ENCODE measurements around the gene APP.

Gene APP

DNA sequence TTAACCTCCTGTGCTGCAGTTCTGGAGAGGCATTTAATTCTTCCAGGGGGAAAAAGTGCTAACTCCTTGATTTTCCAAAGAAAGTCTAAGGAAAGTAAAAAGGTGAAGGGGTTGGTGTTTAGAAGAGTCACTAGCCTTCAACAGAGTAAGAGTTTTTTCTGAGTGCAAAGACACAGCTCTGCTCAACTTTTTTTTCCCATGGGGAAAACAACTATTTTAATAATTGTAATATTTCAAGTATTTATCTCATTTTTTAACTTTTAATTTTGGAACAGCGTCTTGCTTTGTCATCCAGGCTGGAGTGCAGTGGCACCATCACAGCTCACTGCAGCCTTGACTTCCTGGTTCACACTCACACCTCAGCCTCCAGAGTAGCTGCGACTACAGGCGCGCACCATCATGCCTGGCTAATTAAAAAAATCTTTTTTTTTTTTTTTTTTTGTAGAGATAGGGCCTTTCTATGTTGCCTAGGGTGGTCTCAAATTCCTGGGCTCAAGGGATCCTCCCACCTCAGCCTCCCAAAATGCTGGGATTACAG is 202.6 kb downstream of the APP start:
- no peak for DNase-seq

DNA sequence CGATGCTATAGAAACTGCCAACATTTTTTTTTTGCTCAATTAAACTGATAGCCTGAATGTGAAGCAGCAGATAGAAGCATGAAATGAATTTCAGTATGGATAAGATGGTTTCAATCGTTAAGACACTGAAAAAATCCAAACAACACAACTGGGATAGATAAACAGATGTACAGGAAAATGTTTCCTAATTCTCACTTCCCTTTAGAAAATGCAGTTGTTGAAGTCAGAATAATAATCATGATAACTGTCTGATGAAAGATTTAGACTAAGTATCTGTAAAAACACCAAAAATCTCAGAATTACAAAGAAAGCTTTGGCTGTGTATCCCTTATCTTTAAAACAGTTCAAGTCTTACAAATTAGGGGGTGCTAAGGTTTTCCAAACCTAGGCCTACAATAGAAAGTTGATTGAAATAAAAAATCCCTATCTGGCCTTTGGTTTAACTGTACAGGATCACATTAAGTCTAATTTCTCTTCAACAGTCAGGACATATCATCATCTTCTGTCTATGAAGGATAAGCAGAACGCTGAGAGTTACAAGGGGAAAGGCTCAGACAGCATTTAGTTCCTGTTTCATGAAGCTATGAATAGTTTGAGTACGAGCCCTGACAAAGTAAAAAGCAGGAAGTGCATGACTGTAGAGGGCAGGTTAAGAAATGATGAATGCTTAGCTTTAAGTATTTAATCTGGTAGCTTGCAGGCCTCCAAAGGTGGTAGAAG is 203.2 kb downstream of the APP start:
- DNase-seq, result no peak

DNA sequence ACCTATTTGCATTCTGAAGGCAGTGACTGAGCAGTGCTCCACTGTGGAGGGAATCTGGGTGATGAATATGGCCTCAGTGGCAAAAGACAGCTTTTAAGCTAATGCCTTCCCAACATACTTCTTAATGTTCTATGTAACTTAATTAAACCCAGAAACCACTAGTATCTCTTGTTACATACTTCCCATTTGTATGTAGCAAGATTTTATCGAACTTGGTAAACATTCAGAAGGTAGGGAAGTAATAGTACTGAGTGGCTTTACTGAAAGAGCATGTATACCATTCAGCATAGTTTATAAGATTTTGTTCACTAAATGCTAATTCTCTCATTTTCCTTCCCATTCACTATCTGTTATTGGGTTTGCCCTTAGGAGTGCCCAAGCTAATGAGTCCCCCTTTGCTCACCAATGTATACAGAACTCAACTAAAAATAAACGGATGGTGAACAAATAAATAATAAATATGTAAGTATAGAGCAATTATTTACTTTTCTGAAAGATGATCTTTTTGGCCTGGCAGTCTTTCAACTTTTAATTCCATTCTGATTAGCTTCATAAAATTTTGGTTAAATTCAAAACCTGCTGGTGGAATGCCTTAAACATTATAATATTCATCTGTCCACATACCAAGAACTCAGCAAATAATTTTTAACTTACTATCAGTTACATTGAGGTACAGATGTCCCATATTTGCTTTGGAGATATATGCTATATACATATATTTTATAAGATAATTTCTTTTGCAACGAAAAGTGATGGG is 204.4 kb downstream of the APP start:
- no peak for DNase-seq

DNA sequence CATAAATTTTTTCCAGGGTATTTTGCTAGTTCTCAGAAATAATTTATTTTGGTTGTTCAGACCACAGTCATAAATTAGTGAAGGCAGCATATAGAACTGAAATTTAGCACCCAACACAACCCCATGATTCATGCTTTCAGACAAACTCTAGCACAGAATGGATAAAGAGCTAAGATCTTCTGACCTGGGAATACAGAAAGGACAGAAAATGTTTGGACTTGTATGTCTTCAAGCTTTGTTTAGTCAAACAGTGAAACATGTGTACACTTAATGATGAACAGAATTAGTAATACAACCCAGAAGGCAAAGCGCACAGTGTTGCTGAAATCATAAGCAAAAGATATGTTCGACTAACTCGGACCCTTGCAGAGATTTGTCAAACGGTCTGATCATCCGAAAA is 205.6 kb downstream of the APP start:
- DNase-seq, result no peak

DNA sequence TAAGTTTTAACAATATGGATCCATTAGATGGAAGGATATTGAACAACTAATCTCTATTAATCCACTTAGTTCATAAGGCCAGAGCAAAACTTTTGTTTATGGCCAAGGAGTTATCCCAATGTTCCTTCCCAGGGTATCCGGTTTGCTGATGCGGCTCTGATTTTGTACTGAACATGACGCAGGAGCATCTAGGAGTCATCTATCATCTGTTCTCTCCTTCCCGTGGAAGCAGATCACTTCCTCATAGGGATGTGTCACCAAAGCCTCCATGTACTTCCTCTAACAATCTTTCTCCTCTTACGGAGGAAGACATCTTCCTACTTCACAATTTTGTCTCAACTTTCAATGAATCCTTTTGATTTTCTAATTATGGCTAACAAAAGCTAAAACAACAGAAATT is 206.6 kb downstream of the APP start:
- no peak for DNase-seq

DNA sequence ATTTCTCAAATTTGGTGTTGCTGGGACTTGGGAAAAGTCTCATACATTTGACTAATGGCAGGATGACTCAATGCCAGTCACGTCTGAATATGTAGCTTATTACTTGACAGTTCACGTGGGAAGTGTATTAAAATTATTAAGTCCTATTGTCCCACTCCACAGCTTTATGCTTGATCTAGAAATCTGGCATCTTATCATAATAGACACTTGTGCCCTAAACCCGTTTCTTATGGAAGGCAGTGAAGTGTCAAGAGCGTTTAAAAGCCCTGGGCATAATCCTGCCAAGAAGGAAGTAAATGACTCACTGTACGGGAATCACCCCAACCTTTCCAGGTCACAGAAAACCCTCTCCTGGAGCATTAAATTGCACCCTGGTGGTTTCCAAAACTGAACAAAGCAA is 207.4 kb downstream of the APP start:
- DNase-seq, result no peak

DNA sequence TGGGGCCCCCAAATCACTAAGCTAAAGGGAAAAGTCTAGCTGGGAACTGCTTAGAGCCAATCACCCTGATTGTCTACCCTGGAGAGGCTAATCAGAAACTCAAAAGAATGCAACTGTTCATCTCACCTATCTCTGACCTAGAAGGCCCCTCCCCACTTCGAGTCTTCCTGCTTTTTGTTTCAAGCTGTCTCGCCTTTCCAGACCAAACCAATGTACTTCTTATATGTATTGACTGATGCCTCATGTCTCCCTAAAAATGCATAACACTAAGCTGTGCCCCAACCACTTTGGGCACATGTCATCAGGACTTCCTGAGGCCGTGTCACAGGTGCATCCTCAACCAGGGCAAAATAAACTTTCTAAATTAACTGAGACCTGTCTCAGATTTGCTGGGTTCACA is 209.5 kb downstream of the APP start:
- no peak for DNase-seq

DNA sequence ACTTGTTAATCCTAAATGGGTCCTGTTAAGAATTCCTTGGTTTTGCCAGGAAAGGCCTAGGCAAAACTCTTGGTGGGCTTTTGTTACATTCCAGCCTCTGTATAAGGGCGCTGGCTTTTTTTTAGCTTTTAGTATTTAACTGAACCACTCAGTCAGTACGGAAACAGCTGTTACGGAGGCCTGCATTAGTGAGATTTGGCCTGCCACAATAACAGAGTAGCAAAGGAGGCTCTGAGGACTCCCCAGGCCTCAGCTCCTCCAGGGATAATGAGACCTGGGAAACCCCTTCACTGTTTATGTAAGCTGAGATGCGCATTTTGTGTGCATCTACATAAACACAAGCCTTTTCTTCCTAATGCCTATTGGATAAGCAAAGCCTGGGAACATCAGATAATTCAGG is 210.2 kb downstream of the APP start:
- no peak for DNase-seq

DNA sequence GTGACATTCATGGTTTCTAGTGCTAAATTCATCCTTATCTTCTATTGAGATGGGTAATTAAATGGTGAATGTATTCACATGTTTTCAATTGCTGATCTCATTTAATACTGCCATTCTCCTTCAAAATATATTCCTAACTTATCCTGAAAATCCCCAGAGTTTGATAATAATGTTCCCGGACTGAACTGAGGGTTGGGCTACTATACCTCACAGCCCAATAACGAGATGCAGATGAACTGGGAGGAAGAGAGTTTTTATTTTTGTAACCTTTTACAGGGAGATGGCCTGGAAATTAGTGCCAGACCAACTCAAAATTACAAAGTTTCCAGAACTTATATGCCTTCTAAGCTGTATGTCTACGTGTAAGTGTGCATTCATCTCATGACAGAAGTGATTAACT is 210.8 kb downstream of the APP start:
- DNase-seq, result no peak

DNA sequence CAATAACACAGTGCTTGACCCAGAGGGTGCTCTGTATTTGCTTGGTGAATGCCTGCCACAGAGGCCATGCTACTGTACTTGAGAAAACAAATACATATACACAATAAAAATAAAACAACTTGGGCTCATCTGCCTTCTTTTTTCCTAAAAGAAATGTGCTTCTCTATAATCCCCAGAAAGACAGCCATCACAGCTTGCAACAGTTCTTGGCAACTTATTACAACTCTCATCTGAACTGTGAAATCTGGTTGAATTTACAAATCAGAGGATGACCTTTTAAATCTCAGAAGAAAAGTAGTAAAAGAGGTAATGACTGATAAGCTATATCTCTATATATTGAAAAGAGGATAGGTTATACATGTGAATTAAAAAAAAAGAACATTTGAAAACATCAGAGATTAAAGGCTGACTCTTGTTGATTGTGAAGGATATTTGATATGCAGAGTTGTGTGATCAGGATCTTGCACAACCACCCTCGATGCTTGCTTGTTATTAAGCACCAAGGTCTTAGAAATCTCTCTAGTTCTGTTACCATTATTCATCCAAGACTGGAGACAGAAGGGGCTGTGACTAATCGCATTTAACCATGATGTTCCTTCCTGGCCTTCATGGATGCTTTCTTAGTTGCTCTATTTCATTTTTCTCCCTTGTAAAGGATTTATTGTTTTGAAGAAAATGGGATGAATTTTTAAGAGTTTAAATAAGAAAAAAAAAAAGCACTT is 213.4 kb downstream of the APP start:
- DNase-seq, result no peak

DNA sequence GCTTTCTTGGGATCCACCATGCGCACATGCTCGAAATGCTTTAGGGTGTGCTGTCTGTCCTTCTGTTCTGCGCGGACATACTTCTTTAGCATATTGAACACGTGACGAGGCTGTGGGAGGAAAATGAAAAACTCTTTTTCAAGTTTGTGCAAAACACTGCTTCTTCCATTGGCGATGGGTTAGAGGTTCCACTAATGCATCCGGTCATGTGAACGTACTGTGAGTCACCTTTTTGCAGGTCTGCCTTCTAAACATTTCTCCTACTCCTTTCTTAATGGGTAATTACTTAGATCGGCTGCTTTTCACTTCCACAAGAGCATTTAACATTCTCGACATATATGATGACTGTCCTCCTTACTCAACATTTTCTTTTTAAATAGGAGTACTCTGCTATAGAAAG is 214.9 kb downstream of the APP start:
- DNase-seq, result no peak

DNA sequence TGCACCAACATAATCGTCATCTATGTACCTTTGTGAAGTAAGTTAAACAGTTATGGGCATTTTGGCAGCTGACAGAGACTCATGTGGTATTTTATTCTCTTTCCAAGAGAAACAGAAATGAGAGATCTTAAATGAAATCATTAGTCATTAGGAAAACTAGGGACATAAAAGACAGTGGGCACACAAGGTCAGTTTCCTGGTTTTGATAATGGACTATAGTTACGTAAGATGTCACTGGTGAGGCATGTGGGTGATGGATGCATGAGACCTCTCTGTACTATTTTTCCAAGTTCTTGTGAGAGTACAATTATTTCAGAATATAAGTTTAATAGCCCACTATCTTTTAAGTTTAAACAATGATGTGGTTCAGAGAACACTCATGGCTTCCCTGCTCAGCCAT is 216.9 kb downstream of the APP start:
- no peak for DNase-seq

DNA sequence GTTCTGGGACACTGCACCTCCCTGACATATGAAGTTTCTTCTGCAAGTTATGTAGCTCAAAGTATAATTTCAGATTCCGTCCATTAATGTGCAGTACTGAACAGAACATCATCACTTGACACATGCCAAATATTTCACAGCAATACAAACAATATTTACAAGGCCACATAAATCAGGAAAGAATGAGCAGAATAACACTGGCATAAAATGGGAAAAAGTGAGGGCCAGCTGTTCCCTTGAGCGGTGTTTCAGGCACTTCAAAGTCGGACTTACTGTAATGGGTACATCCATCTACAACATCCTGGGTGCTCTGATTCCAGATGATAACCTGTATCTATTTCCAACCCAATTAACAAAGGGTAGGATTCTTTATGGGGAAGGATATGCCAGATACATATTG is 217.4 kb downstream of the APP start:
- DNase-seq, result no peak

DNA sequence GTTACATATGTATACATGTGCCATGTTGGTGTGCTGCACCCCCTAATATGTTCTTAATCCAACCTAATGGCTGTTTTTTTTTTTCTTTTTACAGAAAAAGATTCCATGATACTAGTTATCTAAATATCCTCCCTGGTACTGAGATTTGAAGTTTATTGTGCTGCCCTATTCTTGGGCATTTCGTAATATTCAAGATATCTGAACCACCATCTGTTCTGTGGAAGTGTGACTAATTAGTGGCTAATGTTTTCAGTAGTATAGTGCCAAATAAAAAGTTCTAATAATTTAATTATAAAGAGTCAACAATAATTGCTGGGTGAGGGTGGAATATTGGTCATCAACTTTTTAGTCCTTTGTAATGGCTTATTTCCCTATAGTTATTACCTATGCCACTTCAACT is 218.3 kb downstream of the APP start:
- DNase-seq, result no peak

DNA sequence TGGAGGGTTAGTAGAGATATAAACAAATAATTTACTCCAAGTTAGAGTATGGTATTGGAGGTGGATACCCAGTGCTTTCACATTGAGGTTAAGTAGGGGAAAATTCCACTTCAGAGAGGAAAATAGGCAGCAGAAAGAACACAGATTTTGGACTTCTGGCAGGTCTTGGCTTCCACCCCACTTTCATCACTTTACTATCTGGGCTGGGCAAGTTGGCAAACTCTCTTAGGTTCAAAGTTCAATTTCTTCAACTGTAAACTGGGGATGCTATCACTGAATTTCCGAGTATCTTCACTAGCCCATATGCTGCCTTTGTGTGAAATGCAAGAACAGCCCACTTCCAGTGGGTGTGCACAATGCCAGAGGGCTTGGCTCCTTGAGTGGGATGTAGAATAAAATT is 220.9 kb downstream of the APP start:
- no peak for DNase-seq

DNA sequence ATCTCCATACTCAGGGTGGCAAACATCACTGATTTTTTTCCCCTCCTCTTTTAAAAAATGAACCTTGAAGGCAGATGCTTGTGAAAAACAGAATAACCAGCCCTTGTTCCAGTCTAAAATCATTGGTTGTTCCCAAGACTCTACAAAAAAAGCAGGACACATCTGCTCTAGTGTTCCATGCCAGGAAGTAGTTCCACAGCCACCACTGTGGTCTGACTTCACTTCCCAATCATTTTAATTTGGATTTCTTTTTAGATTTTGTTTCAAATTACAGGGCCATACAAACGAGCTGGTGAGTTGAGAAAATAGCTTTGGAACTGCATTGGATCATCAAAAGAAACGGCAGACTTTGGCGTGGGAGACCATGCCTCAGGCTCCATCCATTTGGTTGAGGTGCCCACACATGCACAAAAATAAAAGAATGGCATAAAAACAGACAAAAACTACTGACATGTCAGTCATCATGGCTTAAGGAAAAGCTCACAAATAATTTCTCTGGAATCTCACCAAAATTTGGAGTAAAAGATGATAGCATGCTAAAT is 225.8 kb downstream of the APP start:
- no peak for DNase-seq

DNA sequence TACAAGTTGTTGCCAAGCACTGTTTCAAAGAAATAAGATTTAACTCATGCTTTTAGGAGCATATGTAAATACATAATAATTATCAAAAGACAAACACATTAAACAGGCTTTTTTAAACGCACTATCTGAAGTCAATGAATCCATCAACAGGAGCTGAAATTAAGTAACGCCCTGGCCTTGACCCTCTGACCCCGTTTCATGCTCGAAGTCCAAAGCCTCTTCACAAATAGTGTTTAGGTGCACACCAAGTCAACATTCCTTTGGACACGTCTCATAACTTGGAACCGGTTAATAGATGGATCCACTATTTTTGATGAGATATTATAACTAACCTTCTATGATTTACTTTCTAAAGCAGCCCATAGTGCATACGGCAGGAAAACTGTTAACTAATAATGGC is 226.5 kb downstream of the APP start:
- no peak for DNase-seq

DNA sequence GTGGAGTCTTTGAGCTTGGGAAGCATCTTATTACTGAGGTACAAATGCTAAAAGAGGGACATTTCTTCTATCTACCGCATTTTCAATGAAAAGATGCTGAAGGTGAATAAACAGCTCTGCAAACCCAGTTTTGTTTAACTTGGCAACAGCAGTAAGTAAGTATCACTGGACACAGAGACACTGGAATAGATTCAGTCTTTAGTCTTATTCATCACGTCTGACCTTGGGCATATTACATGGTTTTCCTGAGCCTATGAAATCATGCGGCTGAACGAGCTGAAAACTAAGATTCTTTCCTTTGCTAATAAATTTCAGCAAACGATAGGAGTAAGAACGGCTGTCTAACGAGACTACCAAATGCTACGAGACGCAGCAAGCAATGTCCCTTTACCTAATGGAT is 228.4 kb downstream of the APP start:
- no peak for DNase-seq

DNA sequence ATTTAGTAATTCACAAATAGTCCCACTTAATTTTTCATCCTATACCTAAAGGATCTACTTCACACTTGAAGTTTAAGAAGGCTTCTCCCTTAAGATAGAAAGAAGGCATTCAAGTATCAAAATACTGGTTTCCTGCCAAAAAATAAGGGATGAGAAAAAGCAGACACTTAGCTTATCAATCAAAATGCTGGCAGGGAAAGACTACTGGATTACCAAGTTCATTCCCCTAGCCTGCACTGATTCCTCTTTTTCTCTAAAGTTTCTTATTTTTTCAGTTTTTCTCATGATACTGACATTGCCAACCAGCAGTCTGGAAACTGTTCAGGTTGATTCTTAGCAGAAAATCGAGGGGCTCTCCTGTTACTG is 231.2 kb downstream of the APP start:
- DNase-seq, result no peak

DNA sequence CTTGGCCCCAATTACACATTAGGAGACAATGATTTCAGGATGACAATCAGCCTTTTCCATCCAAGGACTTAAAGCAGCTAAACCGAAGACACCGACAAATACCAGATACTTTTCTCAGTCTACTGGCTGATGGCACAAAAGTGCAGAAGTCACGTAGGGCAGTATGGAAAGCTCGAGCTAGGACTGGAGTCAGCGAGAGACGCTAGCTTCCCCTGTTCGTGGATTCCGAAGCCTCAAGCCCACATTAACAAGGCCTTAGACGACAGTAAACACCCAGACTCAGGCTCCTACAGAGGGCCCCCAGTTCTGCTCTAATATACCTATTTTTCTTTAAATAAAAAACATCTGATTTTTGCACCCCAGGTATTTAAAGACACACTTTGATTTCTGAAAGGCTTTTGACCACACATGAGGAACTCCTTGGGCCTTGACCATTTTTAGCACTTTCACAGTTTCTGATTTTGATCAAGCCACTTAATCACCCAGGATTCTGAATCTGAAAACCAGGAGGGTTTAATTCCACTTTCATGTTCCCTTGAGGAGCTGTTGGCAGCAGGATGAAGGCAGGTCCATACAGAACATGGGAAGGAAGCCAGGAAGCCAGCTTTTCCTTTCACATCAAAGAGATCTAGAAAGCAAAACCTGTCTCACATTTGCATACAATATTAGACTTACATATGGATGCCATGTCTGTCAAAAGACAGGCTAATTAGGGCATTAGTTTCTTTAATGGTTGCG is 231.7 kb downstream of the APP start:
- no peak for DNase-seq

DNA sequence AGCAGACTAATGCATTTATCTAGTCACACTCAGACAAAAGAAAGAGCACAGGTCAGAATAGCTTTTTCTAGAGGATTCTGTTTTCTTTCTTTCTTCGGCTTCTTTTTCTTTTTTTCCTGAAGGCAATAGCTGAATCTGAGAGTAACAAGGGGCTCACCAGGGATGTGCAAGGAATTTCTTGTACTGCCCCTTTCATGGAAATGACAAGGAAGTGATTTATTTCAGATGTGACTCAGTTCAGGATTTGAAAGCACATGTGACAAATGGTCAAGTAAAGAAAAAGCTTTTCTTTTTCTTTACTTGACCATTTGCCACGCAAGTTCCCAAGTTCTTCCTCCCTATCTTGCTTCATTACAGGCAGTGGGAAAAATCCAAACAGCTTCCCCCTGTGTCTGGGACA is 233.8 kb downstream of the APP start:
- DNase-seq, result no peak

DNA sequence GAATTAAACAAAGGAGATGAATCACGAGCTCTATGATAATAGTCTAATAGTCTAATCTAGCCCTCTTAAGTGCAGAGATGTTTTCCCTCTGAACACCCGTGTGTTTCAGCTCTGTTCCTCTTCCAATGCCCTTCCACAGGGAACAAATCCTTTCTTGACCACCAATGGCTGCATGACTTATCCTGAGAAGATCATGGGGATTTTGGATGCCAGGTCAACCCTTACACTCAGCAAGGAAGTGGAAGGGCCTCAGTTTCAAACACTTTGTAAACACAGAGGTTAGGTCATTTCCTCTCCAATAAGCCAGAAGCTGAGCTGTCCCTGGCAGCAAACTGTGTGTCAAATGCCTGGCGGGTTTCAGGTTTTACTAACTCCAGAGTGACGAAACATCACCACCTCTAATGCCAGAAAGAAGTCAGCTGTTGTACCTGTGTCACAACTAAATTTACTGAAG is 235.8 kb downstream of the APP start:
- no peak for DNase-seq

DNA sequence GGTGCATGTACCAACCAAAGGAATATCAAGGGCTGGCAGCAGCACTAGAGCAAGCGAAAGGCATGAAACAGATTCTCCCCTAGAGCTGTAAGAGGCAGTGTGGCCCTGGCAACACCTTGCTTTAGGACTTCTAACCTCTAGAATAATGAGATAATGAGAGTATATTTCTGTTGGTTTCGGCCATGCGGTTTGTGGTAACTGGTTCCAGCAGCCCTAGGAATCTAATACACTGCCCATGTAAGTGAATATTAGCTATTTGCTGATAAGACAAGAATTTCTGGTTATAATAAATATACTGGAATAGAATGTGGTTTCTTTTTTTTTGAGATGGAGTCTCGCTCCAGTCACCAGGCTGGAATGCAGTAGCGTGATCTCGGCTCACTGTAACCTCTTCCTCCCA is 236.4 kb downstream of the APP start:
- no peak for DNase-seq

Data from GOT3 (cell line).